K562 (cell line): ENCODE results near the gene POLRMT.

Experiments
- CEBPB ChIP-seq: fragments of 450-650 bp; IDR thresholded peaks from 2 replicates; pipeline ENCODE4 v1.6.1; 2016; ENCODE audit warnings: missing genetic modification characterization, missing compliant biosample characterization
- IRF2 ChIP-seq: sonication (generic); formaldehyde crosslinking; IDR thresholded peaks from 2 replicates; pipeline ENCODE4 v1.8.1; 2022; ENCODE audit warnings: mild to moderate bottlenecking, missing genetic modification reagents
- MTA3 ChIP-seq: fragments of 450-650 bp; formaldehyde crosslinking; IDR thresholded peaks from 2 replicates; pipeline ENCODE4 v1.6.1; 2017; ENCODE audit warnings: mild to moderate bottlenecking, borderline replicate concordance
- RAD21 ChIP-seq, 2 experiments: fragments of 250-450 bp in 1 of 2; fragments of 450-650 bp in 1 of 2; sonication (Bioruptor Pico) in 1 of 2; formaldehyde crosslinking in 1 of 2; IDR thresholded peaks in 1 of 2; conservative IDR thresholded peaks in 1 of 2; 2 replicates each; pipeline versions ENCODE4 v1.4.0 to v1.8.0; 2020 to 2022; ENCODE audit warnings: mild to moderate bottlenecking in 2 of 2, moderate library complexity in 1 of 2
- ZNF174 ChIP-seq: fragments of 250-450 bp; sonication (Bioruptor Pico); IDR thresholded peaks from 2 replicates; pipeline ENCODE4 v1.4.0; 2020; ENCODE audit warnings: mild to moderate bottlenecking
- TF ChIP-seq, protein P1 (sequence below): fragments of 250-450 bp; sonication (Bioruptor Pico); IDR thresholded peaks from 2 replicates; pipeline ENCODE4 v1.4.0; 2020; ENCODE audit warnings: mild to moderate bottlenecking, moderate library complexity

DNA sequence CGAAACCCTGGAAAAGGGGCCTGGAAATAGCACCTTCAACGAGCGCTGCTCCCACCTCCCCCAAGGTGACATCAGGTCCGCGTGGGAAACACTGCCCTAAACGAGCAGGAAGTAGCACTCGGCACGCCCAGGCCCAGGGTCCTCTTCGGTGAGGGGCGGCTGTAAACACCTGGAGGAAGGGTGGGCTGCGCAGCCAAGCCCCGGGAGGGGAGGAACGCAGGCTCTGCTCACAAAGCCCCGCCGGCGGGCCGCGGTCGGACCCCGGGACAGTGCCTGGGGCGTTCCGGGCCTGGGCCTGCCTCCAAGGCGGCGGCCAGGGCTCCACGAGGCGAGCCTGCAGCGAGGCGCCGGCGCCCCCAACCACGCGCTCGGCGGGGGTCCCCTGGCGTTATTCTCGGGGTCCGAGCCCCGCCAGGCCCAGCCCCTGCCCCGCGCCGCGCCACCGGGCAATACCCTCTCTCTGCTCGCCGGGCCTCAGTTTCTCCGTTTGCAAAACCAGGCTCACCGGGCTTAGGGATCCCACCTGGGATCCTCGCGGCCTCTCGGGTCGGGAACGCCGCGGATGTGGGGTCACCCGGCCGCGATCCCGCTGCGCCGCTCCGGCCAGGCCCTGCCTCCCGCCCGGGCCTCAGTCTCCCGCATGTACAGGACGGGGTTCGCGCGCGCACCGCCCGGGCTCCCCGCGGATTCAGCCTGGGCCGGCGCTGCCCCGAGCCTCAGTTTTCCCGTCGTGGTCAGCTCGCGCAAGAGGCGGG lies 29.0 kb upstream of the POLRMT start:
- TF ChIP-seq IRF2 (CRISPR knock-in tag) (peak; percentile 68; the same call in 1 of the 2 replicates), ZNF174 (CRISPR knock-in tag) (no peak), MTA3 (no peak), CEBPB (no peak), RAD21 (CRISPR knock-in tag; conservative IDR thresholded peaks at IDR 0.05 in 1 of 2, IDR thresholded peaks at IDR 0.05 in 1 of 2) (no peak)
- TF ChIP-seq, protein P1, sequence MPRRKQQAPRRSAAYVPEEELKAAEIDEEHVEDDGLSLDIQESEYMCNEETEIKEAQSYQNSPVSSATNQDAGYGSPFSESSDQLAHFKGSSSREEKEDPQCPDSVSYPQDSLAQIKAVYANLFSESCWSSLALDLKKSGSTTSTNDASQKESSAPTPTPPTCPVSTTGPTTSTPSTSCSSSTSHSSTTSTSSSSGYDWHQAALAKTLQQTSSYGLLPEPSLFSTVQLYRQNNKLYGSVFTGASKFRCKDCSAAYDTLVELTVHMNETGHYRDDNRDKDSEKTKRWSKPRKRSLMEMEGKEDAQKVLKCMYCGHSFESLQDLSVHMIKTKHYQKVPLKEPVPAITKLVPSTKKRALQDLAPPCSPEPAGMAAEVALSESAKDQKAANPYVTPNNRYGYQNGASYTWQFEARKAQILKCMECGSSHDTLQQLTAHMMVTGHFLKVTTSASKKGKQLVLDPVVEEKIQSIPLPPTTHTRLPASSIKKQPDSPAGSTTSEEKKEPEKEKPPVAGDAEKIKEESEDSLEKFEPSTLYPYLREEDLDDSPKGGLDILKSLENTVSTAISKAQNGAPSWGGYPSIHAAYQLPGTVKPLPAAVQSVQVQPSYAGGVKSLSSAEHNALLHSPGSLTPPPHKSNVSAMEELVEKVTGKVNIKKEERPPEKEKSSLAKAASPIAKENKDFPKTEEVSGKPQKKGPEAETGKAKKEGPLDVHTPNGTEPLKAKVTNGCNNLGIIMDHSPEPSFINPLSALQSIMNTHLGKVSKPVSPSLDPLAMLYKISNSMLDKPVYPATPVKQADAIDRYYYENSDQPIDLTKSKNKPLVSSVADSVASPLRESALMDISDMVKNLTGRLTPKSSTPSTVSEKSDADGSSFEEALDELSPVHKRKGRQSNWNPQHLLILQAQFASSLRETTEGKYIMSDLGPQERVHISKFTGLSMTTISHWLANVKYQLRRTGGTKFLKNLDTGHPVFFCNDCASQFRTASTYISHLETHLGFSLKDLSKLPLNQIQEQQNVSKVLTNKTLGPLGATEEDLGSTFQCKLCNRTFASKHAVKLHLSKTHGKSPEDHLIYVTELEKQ (CRISPR knock-in tag): no peak
